Loucy (cell line): Measurements from ENCODE around the gene RPL19.

Source experiments
- H2AFZ ChIP-seq: fragments of 200-600 bp; sonication (generic); 2 replicates; pipeline ENCODE4 v1.6.0; 2016; ENCODE audit warnings: antibody characterized with exemption, mild to moderate bottlenecking, low read length, moderate library complexity
- H3F3A ChIP-seq: fragments of 200-600 bp; 2 replicates; pipeline ENCODE4 v1.6.0; 2016; ENCODE audit warnings: antibody characterized with exemption, low read depth, mild to moderate bottlenecking
- H3K27me3 ChIP-seq: fragments of 200-600 bp; sonication (generic); 2 replicates; pipeline ENCODE4 v1.6.1; 2014; ENCODE audit warnings: low read length, mild to moderate bottlenecking; ENCODE audit not compliant: insufficient read depth, poor library complexity, severe bottlenecking
- H3K36me3 ChIP-seq: fragments of 200-600 bp; sonication (generic); 2 replicates; pipeline ENCODE4 v1.6.1; 2016; ENCODE audit warnings: low read length; ENCODE audit not compliant: insufficient read depth
- H3K4me1 ChIP-seq: fragments of 200-600 bp; sonication (generic); 2 replicates; pipeline ENCODE4 v1.5.1; 2014; ENCODE audit warnings: low read length, mild to moderate bottlenecking; ENCODE audit not compliant: insufficient read depth, poor library complexity, severe bottlenecking
- H3K4me2 ChIP-seq: fragments of 200-600 bp; sonication (generic); 2 replicates; pipeline ENCODE4 v1.6.0; 2014; ENCODE audit warnings: antibody characterized with exemption, low read length, low read depth, mild to moderate bottlenecking; ENCODE audit not compliant: poor library complexity, severe bottlenecking
- H3K4me3 ChIP-seq: fragments of 200-600 bp; sonication (generic); 2 replicates; pipeline ENCODE4 v1.5.1; 2014; ENCODE audit warnings: low read length, mild to moderate bottlenecking, mixed read lengths; ENCODE audit not compliant: poor library complexity, severe bottlenecking
- H3K79me2 ChIP-seq: fragments of 200-600 bp; sonication (generic); 2 replicates; pipeline ENCODE4 v1.6.1; 2014; ENCODE audit warnings: low read length; ENCODE audit not compliant: insufficient read depth
- H3K9ac ChIP-seq: fragments of 200-600 bp; sonication (generic); 2 replicates; pipeline ENCODE4 v1.6.0; 2014; ENCODE audit warnings: mild to moderate bottlenecking, low read depth, low read length, moderate library complexity; ENCODE audit not compliant: poor library complexity, severe bottlenecking
- H3K9me2 ChIP-seq: fragments of 200-600 bp; sonication (generic); replicated peaks from 2 replicates; pipeline ENCODE4 v1.6.1; 2016; ENCODE audit warnings: low read depth, low read length, mixed read lengths
- H3K9me3 ChIP-seq: fragments of 200-600 bp; sonication (generic); 2 replicates; pipeline ENCODE4 v1.6.1; 2014; ENCODE audit warnings: mild to moderate bottlenecking, antibody characterized with exemption, low read length, low read depth; ENCODE audit not compliant: insufficient read depth
- H4K20me1 ChIP-seq: fragments of 200-600 bp; sonication (generic); 2 replicates; pipeline ENCODE4 v1.6.0; 2014; ENCODE audit warnings: antibody characterized with exemption, low read length, mild to moderate bottlenecking; ENCODE audit not compliant: insufficient read depth, poor library complexity, severe bottlenecking
- CTCF ChIP-seq: fragments of 200-600 bp; sonication (generic); conservative IDR thresholded peaks from 2 replicates; pipeline ENCODE4 v1.5.1; 2014; ENCODE audit warnings: mild to moderate bottlenecking, antibody characterized with exemption, low read length
- EZH2phosphoT487 ChIP-seq: fragments of 200-600 bp; IDR thresholded peaks from 2 replicates; pipeline ENCODE4 v1.6.1; 2018; ENCODE audit warnings: antibody characterized with exemption, mild to moderate bottlenecking, moderate library complexity, borderline replicate concordance

RPL19 gene

DNA sequence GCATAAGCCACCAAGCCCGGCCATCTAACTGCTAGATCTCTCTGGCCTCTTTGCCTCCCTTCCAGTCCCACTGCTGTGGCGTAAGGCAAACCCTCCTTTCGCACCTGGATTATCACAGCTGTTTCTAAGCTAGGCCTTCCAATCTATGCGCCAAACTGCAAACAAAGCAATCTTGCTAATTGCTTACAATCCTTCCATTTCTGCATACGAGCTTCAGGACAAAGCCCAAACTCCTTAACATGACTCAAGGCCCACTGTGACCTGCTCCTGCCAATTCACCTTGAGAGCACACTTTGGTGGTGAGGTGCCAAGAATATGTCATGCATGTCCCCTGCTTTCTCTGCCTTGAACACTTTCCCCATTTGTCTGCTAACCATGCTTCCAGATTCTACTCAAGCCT is 28.1 kb upstream of the RPL19 start:
- TF ChIP-seq EZH2phosphoT487 (no peak), CTCF (no peak)
- Histone ChIP-seq H3K9me3 (no peaks in the 10 kb centered on the region), H3K9ac (peak overlapping the region; percentile 61), H3K79me2 (no peaks in the 10 kb centered on the region), H3K4me1 (peaks cover 85% of the 10 kb centered on the region), H3K4me2 (peak overlapping the region; percentile 58), H4K20me1 (no peaks in the 10 kb centered on the region), H3K9me2 (no peaks in the 10 kb centered on the region), H3F3A (peaks cover 10% of the 10 kb centered on the region), H2AFZ (no peak overlapping the region), H3K4me3 (no peak overlapping the region), H3K27me3 (no peaks in the 10 kb centered on the region), H3K36me3 (peaks cover 17% of the 10 kb centered on the region; the same call in 1 of the 2 replicates)

GRCh38 chr17:39173080-39173479 is 27.0 kb upstream of the RPL19 start:
- H3F3A ChIP-seq = 0 out of 2 replicates have a peak, but pooled peaks cover 2% of the 10 kb centered on the region
- H2AFZ ChIP-seq = no peak overlapping the region
- peaks cover 79% of the 10 kb centered on the region for H3K4me1 ChIP-seq
- H3K9me3 ChIP-seq = no peaks in the 10 kb centered on the region
- H3K4me2 ChIP-seq = peak overlapping the region; percentile 58
- H4K20me1 ChIP-seq = no peaks in the 10 kb centered on the region
- H3K27me3 ChIP-seq = no peaks in the 10 kb centered on the region
- H3K9me2 ChIP-seq = no peaks in the 10 kb centered on the region
- H3K4me3 ChIP-seq = peak overlapping the region; percentile 27
- TF ChIP-seq EZH2phosphoT487 (no peak), CTCF (no peak)
- H3K9ac ChIP-seq = peak overlapping the region; percentile 61
- H3K79me2 ChIP-seq = no peaks in the 10 kb centered on the region
- H3K36me3 ChIP-seq = peaks cover 29% of the 10 kb centered on the region; the same call in 1 of the 2 replicates

DNA sequence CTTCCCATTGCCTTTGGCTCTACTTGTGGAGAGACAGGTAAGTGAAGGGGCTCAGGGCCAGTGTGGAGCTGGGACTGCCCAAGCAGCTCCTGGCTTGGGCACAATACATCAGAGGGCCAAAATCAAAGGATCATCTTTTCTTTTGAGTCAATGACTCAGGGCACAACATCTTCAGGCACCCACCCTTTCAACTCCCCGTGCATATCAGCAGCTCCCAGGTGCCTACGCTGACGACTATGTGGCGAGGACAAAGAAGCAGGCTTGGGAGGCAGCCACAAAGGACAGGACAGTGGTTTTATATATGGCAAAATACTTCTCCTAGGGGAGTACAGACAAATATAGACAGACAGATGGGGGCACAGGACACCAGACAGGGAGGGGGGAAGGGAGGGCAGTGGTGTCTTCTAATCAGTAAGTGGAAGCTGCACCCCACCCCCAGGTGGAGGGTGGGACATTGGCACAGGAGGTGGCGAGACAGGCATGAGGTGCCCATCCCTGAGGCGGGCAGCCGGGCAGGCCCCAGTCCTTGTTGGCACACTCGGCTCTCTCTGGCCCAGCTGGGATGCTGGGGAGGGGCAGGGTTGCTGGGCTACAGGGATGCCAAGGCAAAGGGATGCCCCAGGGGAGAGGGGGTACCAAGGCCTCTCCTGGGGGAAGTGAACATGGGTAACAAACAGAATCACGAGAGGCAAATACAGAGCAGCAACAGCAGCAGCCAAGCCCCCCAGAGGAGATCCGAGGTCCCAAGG is 26.4 kb upstream of the RPL19 start:
- Histone ChIP-seq H3K4me1 (peaks cover 76% of the 10 kb centered on the region), H3K4me2 (peak overlapping the region; percentile 58)

More for the DNA sequence above, 26.4 kb upstream of the RPL19 start:
- H4K20me1 ChIP-seq = no peaks in the 10 kb centered on the region
- no peaks in the 10 kb centered on the region for H3K27me3 ChIP-seq
- no peak for TF ChIP-seq EZH2phosphoT487
- TF ChIP-seq CTCF = no peak
- H3K4me3 ChIP-seq = peak overlapping the region; percentile 27
- no peaks in the 10 kb centered on the region for H3K79me2 ChIP-seq
- H3K9me2 ChIP-seq = no peaks in the 10 kb centered on the region
- no peaks in the 10 kb centered on the region for H3K9me3 ChIP-seq
- no peak overlapping the region for H2AFZ ChIP-seq
- H3K9ac ChIP-seq = peak overlapping the region; percentile 61
- 0 out of 2 replicates have a peak, but pooled peaks cover 2% of the 10 kb centered on the region for H3F3A ChIP-seq
- H3K36me3 ChIP-seq = peaks cover 33% of the 10 kb centered on the region; the same call in 1 of the 2 replicates
